Smooth muscle cell of the umbilical artery (primary cell): ENCODE data around the gene CD96. TPM values are rescaled to one million over a fixed set of nuclear protein-coding genes. Genes with fewer than 3 reads are reported as not detected.

Experiments
- total RNA-seq: library from RNA; depleted of rRNA; stranded (reverse); fragments of >200 nt; gene quantifications from 2 replicates; pipeline ENCODE4 v1.2.3, GENCODE V29; 2014

CD96 gene
- 0.05 TPM in 1 of 2 replicates, not detected in the other for total RNA-seq

DNA sequence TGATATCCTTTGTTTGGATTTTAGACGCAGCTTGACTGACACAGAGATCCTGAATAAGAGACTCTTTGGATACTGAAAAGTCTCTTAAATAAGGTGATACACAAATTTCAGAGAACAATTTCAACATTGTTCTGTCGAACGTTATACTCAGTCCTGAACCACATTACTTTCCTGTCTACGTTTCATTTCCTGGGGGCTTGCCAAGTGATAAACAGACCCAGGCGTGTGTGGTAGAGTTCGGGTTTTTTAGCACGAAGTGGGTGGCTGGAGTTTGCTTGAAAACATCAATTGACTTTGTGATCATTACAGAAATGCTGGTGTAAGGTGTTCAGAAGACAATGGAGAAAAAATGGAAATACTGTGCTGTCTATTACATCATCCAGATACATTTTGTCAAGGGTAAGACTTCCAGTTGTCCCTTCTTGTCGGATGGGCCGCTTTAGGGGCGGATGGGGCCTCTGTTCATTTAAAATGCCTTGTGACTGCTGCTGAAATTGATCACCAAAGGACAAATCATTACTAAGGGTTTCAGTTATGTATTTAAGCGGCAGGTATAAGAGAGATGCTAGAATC is at the start of gene CD96:
CD96 (plus strand) TSS at position 287 of the 573 bp plus-strand sequence; CDS start at position 339, 52 bp downstream.

DNA sequence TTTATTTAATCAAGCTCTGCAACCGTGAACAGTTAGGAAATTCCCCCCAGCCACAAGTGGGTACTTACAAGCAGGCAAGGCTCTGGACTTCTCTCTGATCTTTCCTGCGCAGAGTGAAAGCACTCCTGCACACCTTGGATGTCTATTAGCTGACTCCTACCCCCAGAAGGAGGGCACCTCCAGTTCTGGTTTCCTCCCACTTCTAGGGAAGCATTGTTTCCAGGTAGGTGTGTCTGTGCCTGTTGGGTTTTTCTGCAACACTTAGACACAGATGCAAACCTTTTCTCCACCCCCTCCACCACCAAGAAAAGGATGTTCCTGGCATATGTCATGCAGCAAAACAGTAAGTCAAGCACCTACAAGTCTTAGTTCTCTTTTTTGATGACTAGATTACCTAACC is 53.2 kb downstream of the CD96 start, which contains the start of gene ZBED2:
ZBED2 (minus strand) TSS at position 115 of the 400 bp plus-strand sequence. CDS start 1,145 bp downstream, outside the sequence.

Other genes starting within 250 kb of the CD96 start
- not detected in 2 replicates for gene ZBED2, start 53.1 kb downstream of the CD96 start, total RNA-seq
- 0.89 and 1.8 TPM in 2 replicates for gene PLCXD2, start 132.5 kb downstream of the CD96 start, total RNA-seq